Cardiac muscle cell (in vitro differentiated cells and primary cell): Measurements from ENCODE around the gene COA8. TPM values are rescaled to one million over a fixed set of nuclear protein-coding genes. Genes with fewer than 3 reads are reported as not detected.

ENCODE experiments used
- DNase-seq, 2 donors: peaks; one replicate each; pipeline versions ENCODE4 v3.0.0 to v3.0.0-alpha.2; 2010 to 2017; ENCODE audit warnings: low read depth in 1 of 2, low spot score in 1 of 2
- H3K27ac ChIP-seq: fragments of 200-600 bp; sonication (generic); 2 replicates; pipeline ENCODE4 v1.5.1; 2016
- H3K27me3 ChIP-seq: fragments of 200-600 bp; sonication (generic); 2 replicates; pipeline ENCODE4 v1.6.0; 2016; ENCODE audit warnings: control low read depth
- H3K36me3 ChIP-seq: fragments of 200-600 bp; sonication (generic); 2 replicates; pipeline ENCODE4 v1.5.1; 2016; ENCODE audit warnings: control low read depth
- H3K4me1 ChIP-seq: fragments of 200-600 bp; sonication (generic); 2 replicates; pipeline ENCODE4 v1.8.1; 2017; ENCODE audit warnings: low read depth, mild to moderate bottlenecking, mixed run types
- H3K4me3 ChIP-seq: fragments of 200-600 bp; sonication (generic); 2 replicates; pipeline ENCODE4 v1.5.1; 2016; ENCODE audit warnings: mild to moderate bottlenecking
- H3K9me3 ChIP-seq: fragments of 200-600 bp; sonication (generic); 2 replicates; pipeline ENCODE4 v1.5.1; 2017; ENCODE audit warnings: low read depth, mild to moderate bottlenecking, control low read depth
- polyA plus RNA-seq: library from polyadenylated mRNA; unstranded; fragments of >200 nt; fragmentation: Nextera tagmentation; extraction: Ambion mirVana; gene quantifications from 2 replicates; pipeline ENCODE4 v1.2.1, GENCODE V29; 2016
- total RNA-seq: library from RNA; depleted of rRNA; stranded (reverse); fragments of >200 nt; gene quantifications from 2 replicates; pipeline ENCODE4 v1.2.3, GENCODE V29; 2016
- TF ChIP-seq, protein P1 (sequence below): IDR thresholded peaks from 2 replicates; pipeline ENCODE4 v1.5.1; 2012; ENCODE audit warnings: low read depth, mild to moderate bottlenecking, low read length

The COA8 gene
- total and polyA plus RNA-seq, 2 experiments from 2014 or later, result 31.3 to 68.2 TPM

DNA sequence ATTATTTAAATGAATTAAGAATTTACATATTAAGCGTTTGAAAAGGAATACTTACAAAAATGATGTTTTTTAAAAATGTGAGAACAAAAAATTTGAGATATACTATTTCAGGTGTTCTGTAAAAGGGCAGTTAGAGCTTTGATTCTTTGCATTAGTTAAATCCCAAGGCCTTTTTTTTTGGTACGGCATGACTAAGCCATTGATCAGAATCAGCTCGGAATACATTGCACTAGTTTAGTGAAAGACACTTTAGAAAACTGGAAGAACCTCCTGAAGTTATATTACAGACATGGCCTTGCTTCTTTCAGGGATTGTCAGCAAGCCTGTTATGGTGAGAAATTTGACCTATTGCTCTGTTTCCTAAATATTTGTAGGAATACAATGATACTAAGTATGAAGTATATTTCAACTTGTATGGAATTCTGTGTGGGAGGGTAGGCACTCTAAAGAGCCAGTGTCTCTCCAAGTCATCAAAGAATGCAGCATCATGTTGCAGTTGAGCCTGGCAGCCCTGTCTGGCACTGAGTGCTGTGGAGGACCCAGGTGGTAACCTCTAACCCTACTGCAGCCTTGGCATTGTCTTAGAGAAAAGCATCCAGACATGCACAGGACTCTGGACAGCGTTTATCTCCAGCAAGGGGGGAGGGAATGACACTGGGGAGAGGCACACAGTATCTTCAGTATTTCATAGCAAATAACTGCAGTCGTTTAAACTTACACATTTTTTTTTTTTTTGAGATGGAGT is 67.8 kb downstream of the COA8 start:
- Histone ChIP-seq H3K27me3 (no peaks in the 10 kb centered on the region), H3K36me3 (peaks cover 3% of the 10 kb centered on the region), H3K4me3 (peak overlapping the region; percentile 93), H3K27ac (no peak overlapping the region), H3K9me3 (no peaks in the 10 kb centered on the region), H3K4me1 (peaks cover 15% of the 10 kb centered on the region)
- peak in 1 of 2 donors; percentile 13 for DNase-seq
- TF ChIP-seq, protein P1, sequence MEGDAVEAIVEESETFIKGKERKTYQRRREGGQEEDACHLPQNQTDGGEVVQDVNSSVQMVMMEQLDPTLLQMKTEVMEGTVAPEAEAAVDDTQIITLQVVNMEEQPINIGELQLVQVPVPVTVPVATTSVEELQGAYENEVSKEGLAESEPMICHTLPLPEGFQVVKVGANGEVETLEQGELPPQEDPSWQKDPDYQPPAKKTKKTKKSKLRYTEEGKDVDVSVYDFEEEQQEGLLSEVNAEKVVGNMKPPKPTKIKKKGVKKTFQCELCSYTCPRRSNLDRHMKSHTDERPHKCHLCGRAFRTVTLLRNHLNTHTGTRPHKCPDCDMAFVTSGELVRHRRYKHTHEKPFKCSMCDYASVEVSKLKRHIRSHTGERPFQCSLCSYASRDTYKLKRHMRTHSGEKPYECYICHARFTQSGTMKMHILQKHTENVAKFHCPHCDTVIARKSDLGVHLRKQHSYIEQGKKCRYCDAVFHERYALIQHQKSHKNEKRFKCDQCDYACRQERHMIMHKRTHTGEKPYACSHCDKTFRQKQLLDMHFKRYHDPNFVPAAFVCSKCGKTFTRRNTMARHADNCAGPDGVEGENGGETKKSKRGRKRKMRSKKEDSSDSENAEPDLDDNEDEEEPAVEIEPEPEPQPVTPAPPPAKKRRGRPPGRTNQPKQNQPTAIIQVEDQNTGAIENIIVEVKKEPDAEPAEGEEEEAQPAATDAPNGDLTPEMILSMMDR, result no peak

DNA sequence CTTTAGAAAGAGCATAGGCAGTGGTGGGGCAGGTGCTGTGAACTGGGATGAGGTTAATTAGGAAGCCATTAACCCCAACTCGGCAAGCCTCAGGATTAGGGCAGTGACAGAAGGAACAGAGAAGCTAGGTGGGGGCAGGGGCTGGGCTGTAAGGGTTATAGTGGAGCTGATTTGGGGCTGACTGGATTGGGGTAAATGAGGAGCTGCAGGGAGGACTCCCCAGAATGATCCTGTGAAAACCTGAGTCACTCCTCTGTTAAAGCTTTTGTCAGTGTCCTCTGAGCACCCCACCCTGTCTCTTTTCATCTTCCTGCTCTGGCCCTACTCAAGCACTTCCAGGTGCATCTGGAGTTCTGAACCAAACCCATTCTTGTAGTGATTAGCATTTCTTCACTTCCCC is 70.6 kb downstream of the COA8 start:
- TF ChIP-seq, protein P1, result no peak
- Histone ChIP-seq H3K4me3 (no peak overlapping the region), H3K9me3 (no peaks in the 10 kb centered on the region), H3K27ac (no peak overlapping the region), H3K36me3 (peaks cover 3% of the 10 kb centered on the region), H3K27me3 (no peaks in the 10 kb centered on the region), H3K4me1 (peaks cover 8% of the 10 kb centered on the region)
- DNase-seq, result no peak

DNA sequence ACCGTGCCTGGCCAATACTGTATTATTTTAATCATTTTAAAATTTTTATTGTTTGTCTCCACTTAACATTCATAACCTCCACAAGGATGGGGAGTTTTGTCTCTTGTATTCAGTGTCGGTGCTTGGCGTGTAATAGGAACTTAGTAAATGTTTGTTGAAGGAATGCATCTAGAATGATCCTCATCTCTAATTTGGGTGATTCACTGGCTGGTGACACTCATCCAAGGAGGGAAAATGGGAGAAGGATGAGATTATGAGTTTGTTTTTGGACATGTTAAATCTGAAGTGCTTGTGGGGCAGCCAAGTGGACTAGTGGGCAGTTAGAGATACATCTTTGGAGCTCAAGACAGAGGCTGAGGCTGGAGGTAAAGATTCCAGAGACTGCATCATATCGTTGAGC is 71.4 kb downstream of the COA8 start:
- no peak for DNase-seq
- H3K27me3 ChIP-seq, result no peaks in the 10 kb centered on the region
- TF ChIP-seq, protein P1, result no peak
- no peak overlapping the region for H3K4me3 ChIP-seq
- peaks cover 3% of the 10 kb centered on the region for H3K36me3 ChIP-seq
- H3K4me1 ChIP-seq, result peaks cover 6% of the 10 kb centered on the region
- H3K27ac ChIP-seq, result no peak overlapping the region
- no peaks in the 10 kb centered on the region for H3K9me3 ChIP-seq

DNA sequence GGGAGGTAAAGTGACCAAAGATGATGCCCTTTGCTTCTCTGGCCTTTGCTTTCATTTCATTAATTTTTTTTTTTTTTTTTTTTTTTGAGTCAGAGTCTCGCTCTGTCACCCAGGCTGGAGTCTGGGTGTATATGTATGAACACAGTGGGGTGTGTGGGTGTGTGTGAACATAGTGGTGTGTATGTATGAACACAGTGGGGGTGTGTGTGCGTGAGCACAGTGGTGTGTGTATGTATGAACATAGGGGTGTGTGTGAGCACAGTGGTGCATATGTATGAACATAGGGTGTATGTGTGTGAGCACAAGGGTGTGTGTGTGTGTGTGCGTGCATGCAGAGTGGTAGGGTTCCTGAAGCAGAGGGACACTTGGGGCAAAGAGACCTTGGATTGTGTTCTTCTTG is 75.8 kb downstream of the COA8 start:
- no peak for DNase-seq
- TF ChIP-seq, protein P1, result no peak
- Histone ChIP-seq H3K27ac (no peak overlapping the region), H3K4me1 (no peaks in the 10 kb centered on the region), H3K27me3 (no peaks in the 10 kb centered on the region), H3K36me3 (peaks cover 3% of the 10 kb centered on the region), H3K9me3 (no peaks in the 10 kb centered on the region), H3K4me3 (no peak overlapping the region)

Other genes starting within 250 kb of the COA8 start
- 132 and 149 TPM in 2 replicates for gene EIF5, start 228.7 kb upstream of the COA8 start, total RNA-seq
- gene EIF5, start 228.7 kb upstream of the COA8 start, polyA plus RNA-seq, result 318 and 441 TPM in 2 replicates
- gene MARK3, start 177.5 kb upstream of the COA8 start, total RNA-seq, result 69.4 and 88.3 TPM in 2 replicates
- gene MARK3, start 177.5 kb upstream of the COA8 start, polyA plus RNA-seq, result 72.9 and 97.4 TPM in 2 replicates
- 169 and 324 TPM in 2 replicates for gene CKB, start 40.1 kb upstream of the COA8 start, total RNA-seq
- 177 and 327 TPM in 2 replicates for gene CKB, start 40.1 kb upstream of the COA8 start, polyA plus RNA-seq
- gene TRMT61A, start 33.8 kb upstream of the COA8 start, total RNA-seq, result 5.7 and 7.5 TPM in 2 replicates
- gene TRMT61A, start 33.8 kb upstream of the COA8 start, polyA plus RNA-seq, result 5.6 and 7.4 TPM in 2 replicates
- 17.4 and 17.6 TPM in 2 replicates for gene BAG5, start 303 bp upstream of the COA8 start, total RNA-seq
- gene BAG5, start 303 bp upstream of the COA8 start, polyA plus RNA-seq, result 17.6 and 19.6 TPM in 2 replicates
- gene KLC1, start 66.3 kb downstream of the COA8 start, total RNA-seq, result 252 and 365 TPM in 2 replicates
- 167 and 190 TPM in 2 replicates for gene KLC1, start 66.3 kb downstream of the COA8 start, polyA plus RNA-seq
- gene XRCC3, start 152.5 kb downstream of the COA8 start, total RNA-seq, result 19.1 and 27.5 TPM in 2 replicates
- gene XRCC3, start 152.5 kb downstream of the COA8 start, polyA plus RNA-seq, result 12.1 and 15.8 TPM in 2 replicates
- 118 and 135 TPM in 2 replicates for gene ZFYVE21, start 152.8 kb downstream of the COA8 start, total RNA-seq
- gene ZFYVE21, start 152.8 kb downstream of the COA8 start, polyA plus RNA-seq, result 120 and 127 TPM in 2 replicates